ENCODE measurements around the gene RCCD1.

DNA sequence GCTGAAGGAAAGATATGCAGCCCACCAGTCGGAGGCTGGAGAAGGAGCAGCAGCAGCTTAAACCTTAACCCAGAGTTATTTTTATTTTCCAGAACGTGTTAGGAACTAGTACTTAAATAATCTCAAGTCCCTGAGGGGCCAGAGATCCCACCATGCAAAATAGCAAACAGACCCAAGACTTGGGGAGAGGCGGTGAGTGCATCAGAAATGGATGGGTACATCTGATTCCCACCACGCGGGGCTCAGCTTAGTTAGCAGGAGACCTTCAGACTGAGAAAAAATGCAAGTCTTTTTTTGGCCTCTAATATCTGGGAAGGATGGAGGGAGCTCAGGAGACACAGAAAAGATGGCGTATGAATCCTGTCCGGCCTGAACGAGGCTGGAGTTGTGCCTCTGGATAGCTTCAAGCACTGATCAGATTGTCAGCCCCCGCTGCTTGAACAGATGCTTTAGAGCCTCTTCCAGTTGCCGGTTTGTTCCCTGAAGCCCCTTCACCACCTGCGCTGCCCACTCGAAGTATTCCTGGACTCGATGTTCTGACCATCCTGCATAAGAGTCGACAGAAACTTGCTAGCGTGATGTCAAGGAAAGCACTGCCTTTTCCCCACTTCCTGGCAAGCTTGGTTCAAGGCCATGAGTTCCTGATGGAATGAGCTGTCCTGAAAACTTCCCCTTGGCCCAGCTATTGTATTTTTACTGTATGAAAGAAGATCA is 23.7 kb upstream of the RCCD1 start:
- TF ChIP-seq GLIS2 (tag by site-specific recombination; IDR thresholded peaks at IDR 0.05) (no peak), KLF8 (tag by site-specific recombination; IDR thresholded peaks at IDR 0.05) (no peak), ZNF433 (tag by site-specific recombination; IDR thresholded peaks at IDR 0.05; ENCODE audit: low read depth) (no peak), EGR2 (tag by site-specific recombination; IDR thresholded peaks at IDR 0.05; ENCODE audit: low read depth) (no peak), ZNF423 (tag by site-specific recombination; IDR thresholded peaks at IDR 0.05) (no peak), ZNF132 (tag by site-specific recombination; IDR thresholded peaks at IDR 0.05; ENCODE audit: borderline replicate concordance) (no peak), ZNF626 (tag by site-specific recombination; IDR thresholded peaks at IDR 0.05) (no peak), ZNF274 (IDR thresholded peaks at IDR 0.05; ENCODE audit: low read length) (no peak), ZNF274 (tag by site-specific recombination; IDR thresholded peaks at IDR 0.05; ENCODE audit: borderline replicate concordance) (no peak), OSR2 (tag by site-specific recombination; IDR thresholded peaks at IDR 0.05) (no peak), MEIS1 (CRISPR knock-in tag; IDR thresholded peaks at IDR 0.05; ENCODE audit: borderline replicate concordance) (no peak)
- TF ChIP-seq, protein P1, sequence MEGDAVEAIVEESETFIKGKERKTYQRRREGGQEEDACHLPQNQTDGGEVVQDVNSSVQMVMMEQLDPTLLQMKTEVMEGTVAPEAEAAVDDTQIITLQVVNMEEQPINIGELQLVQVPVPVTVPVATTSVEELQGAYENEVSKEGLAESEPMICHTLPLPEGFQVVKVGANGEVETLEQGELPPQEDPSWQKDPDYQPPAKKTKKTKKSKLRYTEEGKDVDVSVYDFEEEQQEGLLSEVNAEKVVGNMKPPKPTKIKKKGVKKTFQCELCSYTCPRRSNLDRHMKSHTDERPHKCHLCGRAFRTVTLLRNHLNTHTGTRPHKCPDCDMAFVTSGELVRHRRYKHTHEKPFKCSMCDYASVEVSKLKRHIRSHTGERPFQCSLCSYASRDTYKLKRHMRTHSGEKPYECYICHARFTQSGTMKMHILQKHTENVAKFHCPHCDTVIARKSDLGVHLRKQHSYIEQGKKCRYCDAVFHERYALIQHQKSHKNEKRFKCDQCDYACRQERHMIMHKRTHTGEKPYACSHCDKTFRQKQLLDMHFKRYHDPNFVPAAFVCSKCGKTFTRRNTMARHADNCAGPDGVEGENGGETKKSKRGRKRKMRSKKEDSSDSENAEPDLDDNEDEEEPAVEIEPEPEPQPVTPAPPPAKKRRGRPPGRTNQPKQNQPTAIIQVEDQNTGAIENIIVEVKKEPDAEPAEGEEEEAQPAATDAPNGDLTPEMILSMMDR (tag by site-specific recombination; IDR thresholded peaks at IDR 0.05), result no peak
- TF ChIP-seq, protein P2, sequence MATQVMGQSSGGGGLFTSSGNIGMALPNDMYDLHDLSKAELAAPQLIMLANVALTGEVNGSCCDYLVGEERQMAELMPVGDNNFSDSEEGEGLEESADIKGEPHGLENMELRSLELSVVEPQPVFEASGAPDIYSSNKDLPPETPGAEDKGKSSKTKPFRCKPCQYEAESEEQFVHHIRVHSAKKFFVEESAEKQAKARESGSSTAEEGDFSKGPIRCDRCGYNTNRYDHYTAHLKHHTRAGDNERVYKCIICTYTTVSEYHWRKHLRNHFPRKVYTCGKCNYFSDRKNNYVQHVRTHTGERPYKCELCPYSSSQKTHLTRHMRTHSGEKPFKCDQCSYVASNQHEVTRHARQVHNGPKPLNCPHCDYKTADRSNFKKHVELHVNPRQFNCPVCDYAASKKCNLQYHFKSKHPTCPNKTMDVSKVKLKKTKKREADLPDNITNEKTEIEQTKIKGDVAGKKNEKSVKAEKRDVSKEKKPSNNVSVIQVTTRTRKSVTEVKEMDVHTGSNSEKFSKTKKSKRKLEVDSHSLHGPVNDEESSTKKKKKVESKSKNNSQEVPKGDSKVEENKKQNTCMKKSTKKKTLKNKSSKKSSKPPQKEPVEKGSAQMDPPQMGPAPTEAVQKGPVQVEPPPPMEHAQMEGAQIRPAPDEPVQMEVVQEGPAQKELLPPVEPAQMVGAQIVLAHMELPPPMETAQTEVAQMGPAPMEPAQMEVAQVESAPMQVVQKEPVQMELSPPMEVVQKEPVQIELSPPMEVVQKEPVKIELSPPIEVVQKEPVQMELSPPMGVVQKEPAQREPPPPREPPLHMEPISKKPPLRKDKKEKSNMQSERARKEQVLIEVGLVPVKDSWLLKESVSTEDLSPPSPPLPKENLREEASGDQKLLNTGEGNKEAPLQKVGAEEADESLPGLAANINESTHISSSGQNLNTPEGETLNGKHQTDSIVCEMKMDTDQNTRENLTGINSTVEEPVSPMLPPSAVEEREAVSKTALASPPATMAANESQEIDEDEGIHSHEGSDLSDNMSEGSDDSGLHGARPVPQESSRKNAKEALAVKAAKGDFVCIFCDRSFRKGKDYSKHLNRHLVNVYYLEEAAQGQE (tag by site-specific recombination; IDR thresholded peaks at IDR 0.05), result no peak

Data from HEK293 (cell line).